NCI-H146 treated with DMSO at 0.1 percent for 48 hours (cell line): ENCODE data around the gene PKMYT1.

Experiments used
- DNase-seq: peaks from one replicate; lab custom pipeline; 2025; ENCODE audit not compliant: unreplicated experiment; lab: John Stamatoyannopoulos, UW

PKMYT1 gene

GRCh38 chr16:3000540-3000939 lies 20.3 kb upstream of the PKMYT1 start:
- no peak for DNase-seq

- DNase-seq, result no peak
Measured at GRCh38 chr16:2999929-3000328, 19.7 kb upstream of the PKMYT1 start.

- no peak for DNase-seq
Measured at GRCh38 chr16:2996298-2996697, 16.1 kb upstream of the PKMYT1 start.

- DNase-seq, result no peak
Measured at GRCh38 chr16:2992383-2993081, 12.3 kb upstream of the PKMYT1 start.

GRCh38 chr16:2991566-2992261 lies 11.5 kb upstream of the PKMYT1 start:
- no peak for DNase-seq

- no peak for DNase-seq
Measured at GRCh38 chr16:2990891-2991290, 10.6 kb upstream of the PKMYT1 start.

- DNase-seq, result no peak
Measured at GRCh38 chr16:2988590-2989099, 8.4 kb upstream of the PKMYT1 start.

GRCh38 chr16:2987833-2988232 lies 7.6 kb upstream of the PKMYT1 start:
- DNase-seq, result no peak

- no peak for DNase-seq
Measured at GRCh38 chr16:2987286-2987685, 7.0 kb upstream of the PKMYT1 start.

GRCh38 chr16:2986623-2987188 lies 6.5 kb upstream of the PKMYT1 start:
- no peak for DNase-seq

- DNase-seq, result no peak
Measured at GRCh38 chr16:2985893-2986355, 5.7 kb upstream of the PKMYT1 start.

- DNase-seq, result no peak
Measured at GRCh38 chr16:2985462-2985861, 5.2 kb upstream of the PKMYT1 start.

GRCh38 chr16:2983706-2984136 lies 3.5 kb upstream of the PKMYT1 start:
- DNase-seq, result peak; percentile 72

- no peak for DNase-seq
Measured at GRCh38 chr16:2982402-2982801, 2.2 kb upstream of the PKMYT1 start.

GRCh38 chr16:2981899-2982250 lies 1.6 kb upstream of the PKMYT1 start:
- no peak for DNase-seq

GRCh38 chr16:2981177-2981898 lies 1.1 kb upstream of the PKMYT1 start:
- DNase-seq, result no peak

- no peak for DNase-seq
Measured at GRCh38 chr16:2979669-2980226, 498 bp downstream of the PKMYT1 start.

- no peak for DNase-seq
Measured at GRCh38 chr16:2977440-2977839, 2.8 kb downstream of the PKMYT1 start.

GRCh38 chr16:2976673-2977072 lies 3.6 kb downstream of the PKMYT1 start:
- DNase-seq, result no peak

GRCh38 chr16:2976201-2976600 lies 4.0 kb downstream of the PKMYT1 start:
- no peak for DNase-seq

- no peak for DNase-seq
Measured at GRCh38 chr16:2975161-2975795, 5.0 kb downstream of the PKMYT1 start.
